ENCODE data around the gene COG7. TPM values are rescaled to one million over a fixed set of nuclear protein-coding genes. Genes with fewer than 3 reads are reported as not detected.

The COG7 gene
- polyA plus RNA-seq, 1 experiment: 31.2 TPM

DNA sequence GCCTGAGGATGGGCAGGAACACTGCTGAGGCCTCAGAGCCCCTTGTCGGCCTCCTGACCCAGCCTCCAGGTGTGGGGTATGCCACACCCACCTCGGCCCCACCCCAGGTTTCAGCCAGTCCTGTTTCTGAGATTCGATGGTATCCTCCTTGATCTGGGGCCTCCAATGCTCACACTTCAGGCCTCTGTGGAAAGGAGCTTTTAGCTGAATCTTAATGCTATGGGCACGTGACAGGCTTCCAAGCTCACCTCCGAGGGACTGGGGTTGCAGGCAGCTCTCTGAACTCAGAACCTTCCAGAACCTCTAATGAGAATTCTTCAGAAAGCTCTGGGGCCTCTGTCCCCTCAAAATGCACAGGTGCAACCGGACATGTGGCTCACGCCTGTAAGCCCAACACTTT, 96.0 kb downstream of the COG7 start:
- H3K4me3 ChIP-seq (ENCODE audit: low read depth, low read length): no peak overlapping the region
- H3K36me3 ChIP-seq (ENCODE audit: control insufficient read depth, insufficient read depth, low read length): no peaks in the 10 kb centered on the region
- ChIA-PET CTCF (interaction anchor here (1.0 to 1.5 kb wide), 2 partner anchors 77 to 79 kb away, joined by 3 to 4 read pairs; no protein-coding TSS in a partner anchor), POLR2A (no interaction called here)
- no peak for TF ChIP-seq CTCF (IDR thresholded peaks at IDR 0.05; ENCODE audit: insufficient read depth, low read depth, low read length)
- DNase-seq (ENCODE audit: low read depth): no peak
- no peaks in the 10 kb centered on the region; the same call in 1 of the 2 replicates for H3K27me3 ChIP-seq (ENCODE audit: control insufficient read depth, insufficient read depth, low read length)

DNA sequence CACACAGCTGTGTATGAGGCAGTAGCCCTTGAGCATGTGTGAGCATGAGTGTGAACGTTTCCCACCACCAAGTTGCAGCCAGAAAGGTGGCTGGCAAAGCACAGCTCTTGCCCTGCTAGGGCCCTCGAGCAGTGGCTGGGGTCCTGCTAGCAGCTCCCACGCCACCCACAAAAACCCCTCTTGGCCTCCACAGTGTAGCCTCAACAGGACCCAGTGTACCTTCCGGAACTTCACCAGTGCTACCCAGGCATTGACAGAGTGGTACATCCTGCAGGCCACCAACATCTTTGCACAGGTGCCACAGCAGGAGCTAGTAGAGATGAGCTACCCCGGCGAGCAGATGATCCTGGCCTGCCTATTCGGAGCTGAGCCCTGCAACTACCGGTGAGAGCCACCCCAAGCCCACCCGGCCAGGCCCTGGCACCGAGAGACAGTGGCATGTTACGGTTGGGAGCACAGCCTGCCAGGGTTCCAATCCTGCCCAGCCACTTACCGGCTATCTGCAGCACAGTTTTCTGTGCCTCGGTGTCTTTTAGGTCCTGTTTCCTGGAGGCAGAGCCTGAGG, 97.8 kb downstream of the COG7 start:
- POLR2A ChIA-PET: no interaction called here

DNA sequence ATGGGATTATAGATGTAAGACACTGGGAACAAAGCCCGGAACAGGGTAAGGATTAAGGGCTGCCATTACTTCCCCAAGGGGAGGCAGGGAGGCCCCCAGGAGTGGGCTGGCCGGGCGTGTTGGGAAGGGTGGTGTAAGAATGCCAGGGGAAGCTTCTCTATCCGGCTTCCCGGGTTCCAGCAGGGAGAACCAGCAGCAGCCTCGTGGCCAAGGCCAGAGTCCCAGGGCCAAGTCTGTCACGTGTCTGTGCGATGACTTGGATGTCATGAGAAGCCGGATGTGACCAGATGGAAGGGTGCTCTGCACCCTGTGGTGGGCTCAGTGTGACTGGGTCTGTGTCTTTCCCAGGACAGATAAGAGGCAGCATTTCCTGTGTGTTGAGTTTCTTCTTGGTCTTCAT, 98.7 kb downstream of the COG7 start:
- TF ChIP-seq CTCF (IDR thresholded peaks at IDR 0.05; ENCODE audit: insufficient read depth, low read depth, low read length): no peak
- no peaks in the 10 kb centered on the region for H3K36me3 ChIP-seq (ENCODE audit: control insufficient read depth, insufficient read depth, low read length)
- H3K4me3 ChIP-seq (ENCODE audit: low read depth, low read length): no peak overlapping the region
- ChIA-PET CTCF (interaction anchor here (1.5 kb wide), 1 partner anchor 80 kb away, joined by 3 read pairs; no protein-coding TSS in a partner anchor), POLR2A (no interaction called here)
- no peak for DNase-seq (ENCODE audit: low read depth)
- no peaks in the 10 kb centered on the region; the same call in 1 of the 2 replicates for H3K27me3 ChIP-seq (ENCODE audit: control insufficient read depth, insufficient read depth, low read length)

More for the DNA sequence above, 97.8 kb downstream of the COG7 start:
- H3K36me3 ChIP-seq (ENCODE audit: control insufficient read depth, insufficient read depth, low read length): no peaks in the 10 kb centered on the region
- no peak for TF ChIP-seq CTCF (IDR thresholded peaks at IDR 0.05; ENCODE audit: insufficient read depth, low read depth, low read length)
- CTCF ChIA-PET: interaction anchor here (1.5 kb wide), 1 partner anchor 79 kb away, joined by 3 read pairs; no protein-coding TSS in a partner anchor
- no peak for DNase-seq (ENCODE audit: low read depth)
- H3K27me3 ChIP-seq (ENCODE audit: control insufficient read depth, insufficient read depth, low read length): no peaks in the 10 kb centered on the region; the same call in 1 of the 2 replicates
- H3K4me3 ChIP-seq (ENCODE audit: low read depth, low read length): no peak overlapping the region

DNA sequence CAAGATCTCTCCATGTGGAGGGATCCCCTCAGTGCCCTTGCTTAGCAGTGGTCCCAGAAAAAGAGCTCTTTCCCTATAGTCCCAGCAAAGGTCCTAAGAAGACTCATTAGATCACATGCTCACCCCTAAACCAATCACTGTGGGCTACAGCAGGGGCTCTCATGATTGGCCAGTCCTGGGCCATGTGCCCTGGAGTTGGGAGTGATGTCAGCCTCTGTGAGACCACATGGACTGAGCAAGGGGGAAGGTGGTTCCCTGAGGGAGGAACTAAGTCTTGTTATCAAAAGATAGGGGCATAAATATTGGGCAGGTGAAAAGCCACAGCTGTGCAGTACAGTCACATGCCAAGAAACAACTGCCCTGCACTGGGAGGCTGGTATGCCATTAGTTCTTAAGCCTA, 99.5 kb downstream of the COG7 start:
- ChIA-PET CTCF (interaction anchor here (1.5 kb wide), 1 partner anchor 81 kb away, joined by 3 read pairs; no protein-coding TSS in a partner anchor), POLR2A (no interaction called here)
- no peaks in the 10 kb centered on the region; the same call in 1 of the 2 replicates for H3K27me3 ChIP-seq (ENCODE audit: control insufficient read depth, insufficient read depth, low read length)
- H3K36me3 ChIP-seq (ENCODE audit: control insufficient read depth, insufficient read depth, low read length): no peaks in the 10 kb centered on the region
- no peak for DNase-seq (ENCODE audit: low read depth)
- no peak overlapping the region for H3K4me3 ChIP-seq (ENCODE audit: low read depth, low read length)
- no peak for TF ChIP-seq CTCF (IDR thresholded peaks at IDR 0.05; ENCODE audit: insufficient read depth, low read depth, low read length)

DNA sequence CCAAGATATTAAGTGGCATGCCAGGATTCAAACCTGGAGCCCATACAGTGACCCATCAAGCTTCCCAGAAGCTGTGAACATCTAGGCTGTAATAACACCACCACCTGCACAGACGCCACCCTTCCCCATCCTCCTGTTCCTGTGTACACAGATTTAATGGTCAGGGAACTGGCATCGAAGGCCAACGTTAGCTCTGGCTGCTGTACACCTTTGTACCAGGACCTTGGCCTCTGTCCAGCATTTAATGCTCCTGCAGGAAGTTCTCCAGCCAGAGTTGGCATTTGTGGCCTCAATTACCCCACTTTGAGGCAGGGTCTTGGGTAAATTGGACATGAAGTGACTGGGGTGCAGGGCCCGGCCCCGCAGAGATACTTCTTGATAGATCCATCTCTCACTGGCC, 101.6 kb downstream of the COG7 start:
- CTCF ChIA-PET: no interaction called here

More for the DNA sequence above, 101.6 kb downstream of the COG7 start:
- POLR2A ChIA-PET: no interaction called here
- Histone ChIP-seq H3K27me3 (ENCODE audit: control insufficient read depth, insufficient read depth, low read length) (no peaks in the 10 kb centered on the region), H3K36me3 (ENCODE audit: control insufficient read depth, insufficient read depth, low read length) (no peaks in the 10 kb centered on the region), H3K4me3 (ENCODE audit: low read depth, low read length) (no peak overlapping the region)
- DNase-seq (ENCODE audit: low read depth): no peak
- no peak for TF ChIP-seq CTCF (IDR thresholded peaks at IDR 0.05; ENCODE audit: insufficient read depth, low read depth, low read length)

Measured in BJ (cell line).